B cell (primary cell): Measurements from ENCODE around the gene ONECUT1. TPM values are rescaled to one million over a fixed set of nuclear protein-coding genes. Genes with fewer than 3 reads are reported as not detected.

ENCODE experiments used
- ATAC-seq: fragments of 200-7000 bp; cut with Tn5 transposase; one replicate; pipeline ENCODE4 v1.10.0; 2021; ENCODE audit warnings: low read depth, mild to moderate bottlenecking, moderate number of reproducible peaks, moderate library complexity
- CTCF ChIA-PET: fragments of 350-600 bp; sonication (Branson Sonifier 250); formaldehyde crosslinking; loops from one replicate; lab custom pipeline; 2021; ENCODE audit warnings: antibody characterized with exemption, inconsistent platforms; lab: Charles Lee
- POLR2A ChIA-PET: fragments of 350-600 bp; sonication (Branson Sonifier 250); formaldehyde crosslinking; loops from one replicate; lab custom pipeline; 2021; ENCODE audit warnings: antibody characterized with exemption; lab: Charles Lee
- DNase-seq: peaks from one replicate; pipeline ENCODE4 v3.0.0; 2013
- H2AFZ ChIP-seq: 2 replicates; pipeline ENCODE4 v1.6.1; 2012; ENCODE audit warnings: mild to moderate bottlenecking, low read depth, low read length; ENCODE audit not compliant: insufficient read depth, poor library complexity, severe bottlenecking
- H3K27ac ChIP-seq, 2 donors: 1 replicate in 1 of 2; 2 replicates in 1 of 2; pipeline ENCODE4 v1.5.1; 2012 to 2013; ENCODE audit warnings: low read length in 2 of 2, mild to moderate bottlenecking in 2 of 2, moderate library complexity in 1 of 2
- H3K27me3 ChIP-seq, 4 experiments: fragments of 200-600 bp in 1 of 4; sonication (generic) in 1 of 4; replicated peaks in 1 of 4; 1 replicate in 2 of 4; 2 replicates in 2 of 4; pipeline versions ENCODE4 v1.6.1 to v1.7.0; 2013 to 2016; ENCODE audit warnings: low read length in 3 of 4, mild to moderate bottlenecking in 2 of 4, mixed read lengths in 1 of 4, moderate library complexity in 1 of 4; ENCODE audit not compliant: insufficient read depth in 4 of 4, control insufficient read depth in 3 of 4; ENCODE audit errors: control extremely low read depth in 1 of 4
- H3K36me3 ChIP-seq, 2 experiments: replicated peaks in 1 of 2; 1 replicate in 1 of 2; 2 replicates in 1 of 2; pipeline versions ENCODE4 v1.6.1 to v1.7.1; 2013; ENCODE audit warnings: low read length in 1 of 2; ENCODE audit not compliant: insufficient read depth in 2 of 2, control insufficient read depth in 1 of 2; ENCODE audit errors: control extremely low read depth in 1 of 2, extremely low read depth in 1 of 2
- H3K4me1 ChIP-seq, 2 donors: fragments of 200-600 bp in 1 of 2; sonication (generic) in 1 of 2; 1 replicate in 1 of 2; 2 replicates in 1 of 2; pipeline versions ENCODE4 v1.5.1 to v1.6.1; 2013 to 2017; ENCODE audit warnings: low read length in 2 of 2; ENCODE audit not compliant: control insufficient read depth in 2 of 2, insufficient read depth in 2 of 2
- H3K4me2 ChIP-seq: replicated peaks from 2 replicates; pipeline ENCODE3; 2012; ENCODE audit warnings: mild to moderate bottlenecking, low read depth, low read length; ENCODE audit not compliant: poor library complexity, severe bottlenecking
- H3K4me3 ChIP-seq, 5 experiments: fragments of 200-600 bp in 1 of 5; sonication (generic) in 1 of 5; 1 replicate in 3 of 5; 2 replicates in 2 of 5; pipeline versions ENCODE4 v1.5.1 to v1.7.0; 2011 to 2016; ENCODE audit warnings: low read length in 4 of 5, mild to moderate bottlenecking in 4 of 5, low read depth in 2 of 5, control low read depth in 1 of 5, moderate library complexity in 1 of 5; ENCODE audit not compliant: insufficient read depth in 1 of 5; ENCODE audit errors: control extremely low read depth in 1 of 5, extremely low read depth in 1 of 5
- H3K79me2 ChIP-seq: fragments of 200-600 bp; sonication (generic); one replicate; pipeline ENCODE4 v1.6.0; 2016; ENCODE audit warnings: low read length; ENCODE audit not compliant: control insufficient read depth, insufficient read depth
- H3K9ac ChIP-seq: fragments of 200-600 bp; sonication (generic); 2 replicates; pipeline ENCODE4 v1.6.1; 2017; ENCODE audit warnings: mild to moderate bottlenecking, low read length, moderate library complexity
- H3K9me3 ChIP-seq, 3 donors: one replicate each; pipeline versions ENCODE4 v1.6.1 to v1.7.1; 2013; ENCODE audit warnings: low read length in 2 of 3; ENCODE audit not compliant: control insufficient read depth in 2 of 3, insufficient read depth in 1 of 3; ENCODE audit errors: control extremely low read depth in 1 of 3
- H4K20me1 ChIP-seq: 2 replicates; pipeline ENCODE4 v1.6.0; 2012; ENCODE audit warnings: mild to moderate bottlenecking, low read length; ENCODE audit not compliant: insufficient read depth, control insufficient read depth, poor library complexity, severe bottlenecking
- H3K27ac Mint-ChIP-seq: one replicate; pipeline ENCODE4 v1.8.0; 2021; ENCODE audit warnings: mixed read lengths
- H3K27me3 Mint-ChIP-seq: one replicate; pipeline ENCODE4 v1.8.0; 2021; ENCODE audit warnings: mixed read lengths
- H3K4me1 Mint-ChIP-seq: one replicate; pipeline ENCODE4 v1.8.0; 2021; ENCODE audit warnings: mixed read lengths
- H3K4me3 Mint-ChIP-seq: one replicate; pipeline ENCODE4 v1.8.0; 2021; ENCODE audit warnings: mixed read lengths
- H3K9me3 Mint-ChIP-seq: one replicate; pipeline ENCODE4 v1.8.0; 2022; ENCODE audit warnings: mixed read lengths; ENCODE audit not compliant: insufficient read depth
- EZH2 ChIP-seq: IDR thresholded peaks from 2 replicates; pipeline ENCODE4 v1.6.1; 2012; ENCODE audit warnings: borderline replicate concordance, low read depth, mild to moderate bottlenecking, moderate library complexity, low read length; ENCODE audit not compliant: insufficient read depth, poor library complexity, severe bottlenecking
- WGBS: methylation state at CpG from one replicate; pipeline ENCODE4 v1.1.5; 2013; ENCODE audit warnings: missing lambda C conversion rate; ENCODE audit not compliant: insufficient coverage; 5-methylcytosine and 5-hydroxymethylcytosine counted together
- intact Hi-C: fragments of 100-400 bp; cut with micrococcal nuclease; formaldehyde crosslinking; loops from one replicate; pipeline ENCODE4 v1.10.0; 2022
- polyA plus RNA-seq: library from polyadenylated mRNA; depleted of rRNA; stranded (reverse); fragments of >200 nt; gene quantifications from 2 replicates; pipeline ENCODE4 v1.2.3, GENCODE V29; 2012
- total RNA-seq, 2 donors: library from RNA; stranded (reverse); fragments of 120-200 nt in 1 of 2; gene quantifications; 1 replicate in 1 of 2; 2 replicates in 1 of 2; pipeline versions ENCODE4 v1.2.3 to v1.2.4, GENCODE V29; 2013 to 2022
- TF ChIP-seq, protein P1 (sequence below): fragments of 200-600 bp; IDR thresholded peaks from one replicate; pipeline ENCODE4 v1.8.0; 2022; ENCODE audit warnings: antibody characterized with exemption, mild to moderate bottlenecking

ONECUT1 gene
- total and polyA plus RNA-seq, 2 donors (not counting 1 experiment from before 2014, with no cell fraction given), result not detected

DNA sequence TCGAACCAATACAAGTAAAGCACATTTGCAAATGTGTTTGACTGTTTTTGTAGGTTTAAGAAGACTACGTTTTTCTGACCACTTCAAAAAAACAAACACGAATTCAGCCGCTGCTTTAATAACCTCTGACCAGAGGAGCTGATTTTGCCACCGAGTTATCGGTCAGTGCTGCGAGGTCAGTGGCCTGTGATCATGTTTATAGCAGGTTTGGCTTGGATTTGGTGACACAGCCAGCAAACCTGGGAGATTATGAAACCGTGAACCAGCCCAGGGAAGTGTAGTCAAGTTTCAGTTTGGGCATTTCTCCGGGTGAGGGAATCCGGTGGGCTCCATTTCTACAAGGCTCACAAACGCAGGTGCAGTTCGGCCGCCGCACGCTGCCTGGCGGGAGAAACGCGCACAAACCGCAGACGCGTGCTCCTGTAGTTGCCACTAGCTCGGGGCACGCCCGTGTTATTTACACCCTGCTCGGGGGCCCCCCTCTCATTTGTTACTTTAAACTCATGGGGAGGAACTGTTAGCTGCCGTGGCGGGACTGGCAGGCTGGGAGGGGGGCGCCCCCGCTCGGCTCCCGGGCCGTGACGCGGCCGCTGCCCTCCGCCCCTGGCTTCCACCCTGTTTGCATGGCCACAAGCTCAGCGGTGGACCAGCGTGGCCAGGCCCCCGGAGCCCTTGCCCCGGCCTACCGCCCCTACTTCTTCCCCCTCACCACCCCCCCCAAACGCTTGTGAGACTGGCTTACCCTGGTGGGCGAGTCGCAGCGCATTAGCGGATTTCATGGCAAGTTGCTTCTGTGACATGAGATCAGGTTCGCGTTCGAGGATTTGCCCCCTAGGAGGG, 13.6 kb upstream of the ONECUT1 start:
- Histone ChIP-seq H3K4me2 (peak overlapping the region; percentile 87), H3K9me3 (peaks cover 0 to 53% (median 10%) of the 10 kb centered on the region in 3 donors), H3K4me3 (peak overlapping the region in 2 of 5 experiments; percentile 5 to 64), H4K20me1 (no peaks in the 10 kb centered on the region), H3K9ac (peak overlapping the region; percentile 23), H3K79me2 (no peaks in the 10 kb centered on the region), H3K27me3 (peaks cover 4 to 90% (median 84%) of the 10 kb centered on the region in 4 experiments), H3K4me1 (peaks cover 33 to 52% of the 10 kb centered on the region in 2 donors), H2AFZ (no peak overlapping the region), H3K36me3 (no peaks in the 10 kb centered on the region), H3K27ac (no peak overlapping the region)
- CTCF ChIA-PET, result interaction anchor here (1.2 to 1.3 kb wide), 2 partner anchors 7 to 24 kb away, joined by 3 to 4 read pairs; no protein-coding TSS in a partner anchor
- intact Hi-C loops, result loop anchor here (2.0 kb wide), 1 partner anchor 23 kb away; no protein-coding TSS in a partner anchor
- POLR2A ChIA-PET, result no interaction called here
- Mint-ChIP-seq H3K4me1 (peaks cover 20% of the 10 kb centered on the region), H3K4me3 (peak overlapping the region; percentile 90), H3K27me3 (peaks cover 78% of the 10 kb centered on the region), H3K9me3 (no peaks in the 10 kb centered on the region), H3K27ac (no peak overlapping the region)
- DNase-seq (peak; percentile 52), ATAC-seq (peak; percentile 13)
- WGBS, result 1% methylated on average over 39 of the region's 49 CpGs
- TF ChIP-seq EZH2, result no peak
- TF ChIP-seq, protein P1, sequence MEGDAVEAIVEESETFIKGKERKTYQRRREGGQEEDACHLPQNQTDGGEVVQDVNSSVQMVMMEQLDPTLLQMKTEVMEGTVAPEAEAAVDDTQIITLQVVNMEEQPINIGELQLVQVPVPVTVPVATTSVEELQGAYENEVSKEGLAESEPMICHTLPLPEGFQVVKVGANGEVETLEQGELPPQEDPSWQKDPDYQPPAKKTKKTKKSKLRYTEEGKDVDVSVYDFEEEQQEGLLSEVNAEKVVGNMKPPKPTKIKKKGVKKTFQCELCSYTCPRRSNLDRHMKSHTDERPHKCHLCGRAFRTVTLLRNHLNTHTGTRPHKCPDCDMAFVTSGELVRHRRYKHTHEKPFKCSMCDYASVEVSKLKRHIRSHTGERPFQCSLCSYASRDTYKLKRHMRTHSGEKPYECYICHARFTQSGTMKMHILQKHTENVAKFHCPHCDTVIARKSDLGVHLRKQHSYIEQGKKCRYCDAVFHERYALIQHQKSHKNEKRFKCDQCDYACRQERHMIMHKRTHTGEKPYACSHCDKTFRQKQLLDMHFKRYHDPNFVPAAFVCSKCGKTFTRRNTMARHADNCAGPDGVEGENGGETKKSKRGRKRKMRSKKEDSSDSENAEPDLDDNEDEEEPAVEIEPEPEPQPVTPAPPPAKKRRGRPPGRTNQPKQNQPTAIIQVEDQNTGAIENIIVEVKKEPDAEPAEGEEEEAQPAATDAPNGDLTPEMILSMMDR, result no peak

DNA sequence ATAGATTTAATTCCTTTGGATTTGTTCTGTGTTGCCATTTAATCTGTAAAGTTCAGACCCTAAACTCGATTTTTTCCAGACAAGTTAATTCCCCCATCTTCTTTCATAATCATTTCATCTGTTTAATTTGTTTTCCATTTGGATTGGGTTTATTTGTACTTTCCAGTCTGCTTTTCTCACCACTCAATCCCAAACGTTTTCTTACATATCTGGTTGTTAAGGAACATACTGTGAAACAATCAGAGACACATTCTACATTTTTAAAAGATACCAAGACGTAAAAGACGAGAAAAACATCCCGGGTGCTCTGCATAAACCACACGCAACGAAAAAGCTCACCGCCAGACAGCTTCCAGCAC, 13.0 kb upstream of the ONECUT1 start:
- H2AFZ ChIP-seq, result no peak overlapping the region
- ATAC-seq (no peak), DNase-seq (no peak)
- POLR2A ChIA-PET, result no interaction called here
- peaks cover 4 to 96% (median 86%) of the 10 kb centered on the region in 4 experiments for H3K27me3 ChIP-seq
- intact Hi-C loops, result no loop called here
- TF ChIP-seq, protein P1, result no peak
- TF ChIP-seq EZH2, result no peak
- H3K27ac Mint-ChIP-seq, result no peak overlapping the region
- H3K4me2 ChIP-seq, result peak overlapping the region; percentile 87
- CTCF ChIA-PET, result interaction anchor here (1.3 kb wide), 1 partner anchor 23 kb away, joined by 3 read pairs; no protein-coding TSS in a partner anchor
- peaks cover 20% of the 10 kb centered on the region for H3K4me1 Mint-ChIP-seq
- no peak overlapping the region for H3K4me3 ChIP-seq
- no peaks in the 10 kb centered on the region for H3K9me3 Mint-ChIP-seq
- H3K27ac ChIP-seq, result no peak overlapping the region
- peak overlapping the region; percentile 23 for H3K9ac ChIP-seq
- peaks cover 39 to 58% of the 10 kb centered on the region in 2 donors for H3K4me1 ChIP-seq
- H3K9me3 ChIP-seq, result peaks cover 0 to 59% (median 15%) of the 10 kb centered on the region in 3 donors
- H3K36me3 ChIP-seq, result no peaks in the 10 kb centered on the region
- H4K20me1 ChIP-seq, result no peaks in the 10 kb centered on the region
- no peaks in the 10 kb centered on the region for H3K79me2 ChIP-seq
- peaks cover 74% of the 10 kb centered on the region for H3K27me3 Mint-ChIP-seq
- H3K4me3 Mint-ChIP-seq, result peak overlapping the region; percentile 72
- 10% methylated on average over 2 of the region's 8 CpGs for WGBS
